GM12878 (cell line): Measurements from ENCODE around the gene DPF3.

Experiments
- CBFB ChIP-seq: IDR thresholded peaks from 2 replicates; pipeline ENCODE4 v1.6.1; 2016; ENCODE audit warnings: antibody characterized with exemption, low read depth
- CEBPB ChIP-seq, 2 experiments: fragments of 150-350 bp in 1 of 2; IDR thresholded peaks; 2 replicates each; pipeline ENCODE4 v1.6.1; 2012 to 2014; ENCODE audit warnings: low read depth in 2 of 2, low read length in 2 of 2, borderline replicate concordance in 1 of 2, inconsistent platforms in 1 of 2
- SIN3A ChIP-seq: IDR thresholded peaks from 2 replicates; pipeline ENCODE4 v1.6.1; 2012; ENCODE audit warnings: low read depth, low read length, improper control_type of control experiment
- ZBTB4 ChIP-seq: fragments of 450-650 bp; formaldehyde crosslinking; IDR thresholded peaks from 2 replicates; pipeline ENCODE4 v1.4.0; 2022; ENCODE audit warnings: mild to moderate bottlenecking, moderate library complexity
- TF ChIP-seq, protein P1 (sequence below): fragments of 450-650 bp; IDR thresholded peaks from 2 replicates; pipeline ENCODE4 v1.6.1; 2016; ENCODE audit warnings: mild to moderate bottlenecking
- TF ChIP-seq, protein P2 (sequence below), 3 experiments: IDR thresholded peaks in 2 of 3; conservative IDR thresholded peaks in 1 of 3; 2 replicates each; pipeline ENCODE4 v1.5.1; 2011; ENCODE audit warnings: low read depth in 3 of 3, low read length in 3 of 3, mild to moderate bottlenecking in 3 of 3, control low read depth in 2 of 3, moderate library complexity in 2 of 3, inconsistent platforms in 1 of 3, mixed read lengths in 1 of 3; ENCODE audit not compliant: control insufficient read depth in 2 of 3, insufficient read depth in 1 of 3; ENCODE audit errors: extremely low read depth in 1 of 3

DNA sequence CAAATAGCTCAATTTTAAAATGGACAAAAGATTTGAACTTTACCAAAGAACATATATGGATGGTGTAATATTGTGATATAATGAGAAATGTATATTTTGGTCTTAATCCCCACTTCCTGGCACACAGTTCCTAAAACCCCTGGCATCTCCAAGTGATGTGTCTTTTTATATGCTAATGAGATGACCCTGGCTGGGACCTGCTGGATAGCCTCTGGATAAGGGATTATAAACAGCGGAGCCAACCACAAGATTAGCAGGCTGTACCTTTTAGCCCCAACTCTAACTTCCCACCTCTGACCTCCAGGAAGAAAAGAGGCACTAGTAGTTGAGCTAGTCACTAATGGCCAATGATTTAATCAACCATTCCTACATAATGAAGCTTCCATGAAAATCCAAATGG, 130.0 kb downstream of the DPF3 start:
- TF ChIP-seq CBFB (no peak), SIN3A (no peak), CEBPB (IDR thresholded peaks at IDR 0.05; ENCODE audit: borderline replicate concordance in 1 of 2, low read depth in 2 of 2, low read length in 2 of 2) (no peak), ZBTB4 (CRISPR knock-in tag) (no peak)
- TF ChIP-seq, protein P1, sequence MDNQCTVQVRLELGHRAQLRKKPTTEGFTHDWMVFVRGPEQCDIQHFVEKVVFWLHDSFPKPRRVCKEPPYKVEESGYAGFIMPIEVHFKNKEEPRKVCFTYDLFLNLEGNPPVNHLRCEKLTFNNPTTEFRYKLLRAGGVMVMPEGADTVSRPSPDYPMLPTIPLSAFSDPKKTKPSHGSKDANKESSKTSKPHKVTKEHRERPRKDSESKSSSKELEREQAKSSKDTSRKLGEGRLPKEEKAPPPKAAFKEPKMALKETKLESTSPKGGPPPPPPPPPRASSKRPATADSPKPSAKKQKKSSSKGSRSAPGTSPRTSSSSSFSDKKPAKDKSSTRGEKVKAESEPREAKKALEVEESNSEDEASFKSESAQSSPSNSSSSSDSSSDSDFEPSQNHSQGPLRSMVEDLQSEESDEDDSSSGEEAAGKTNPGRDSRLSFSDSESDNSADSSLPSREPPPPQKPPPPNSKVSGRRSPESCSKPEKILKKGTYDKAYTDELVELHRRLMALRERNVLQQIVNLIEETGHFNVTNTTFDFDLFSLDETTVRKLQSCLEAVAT = no peak
- TF ChIP-seq, protein P2, sequence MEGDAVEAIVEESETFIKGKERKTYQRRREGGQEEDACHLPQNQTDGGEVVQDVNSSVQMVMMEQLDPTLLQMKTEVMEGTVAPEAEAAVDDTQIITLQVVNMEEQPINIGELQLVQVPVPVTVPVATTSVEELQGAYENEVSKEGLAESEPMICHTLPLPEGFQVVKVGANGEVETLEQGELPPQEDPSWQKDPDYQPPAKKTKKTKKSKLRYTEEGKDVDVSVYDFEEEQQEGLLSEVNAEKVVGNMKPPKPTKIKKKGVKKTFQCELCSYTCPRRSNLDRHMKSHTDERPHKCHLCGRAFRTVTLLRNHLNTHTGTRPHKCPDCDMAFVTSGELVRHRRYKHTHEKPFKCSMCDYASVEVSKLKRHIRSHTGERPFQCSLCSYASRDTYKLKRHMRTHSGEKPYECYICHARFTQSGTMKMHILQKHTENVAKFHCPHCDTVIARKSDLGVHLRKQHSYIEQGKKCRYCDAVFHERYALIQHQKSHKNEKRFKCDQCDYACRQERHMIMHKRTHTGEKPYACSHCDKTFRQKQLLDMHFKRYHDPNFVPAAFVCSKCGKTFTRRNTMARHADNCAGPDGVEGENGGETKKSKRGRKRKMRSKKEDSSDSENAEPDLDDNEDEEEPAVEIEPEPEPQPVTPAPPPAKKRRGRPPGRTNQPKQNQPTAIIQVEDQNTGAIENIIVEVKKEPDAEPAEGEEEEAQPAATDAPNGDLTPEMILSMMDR (IDR thresholded peaks at IDR 0.05 in 2 of 3, conservative IDR thresholded peaks at IDR 0.05 in 1 of 3; ENCODE audit: control insufficient read depth in 2 of 3, extremely low read depth in 1 of 3, insufficient read depth in 1 of 3, low read depth in 3 of 3, low read length in 3 of 3) = no peak
